HepG2 (cell line): ENCODE data around the gene PDZD7. TPM values are rescaled to one million over a fixed set of nuclear protein-coding genes. Genes with fewer than 3 reads are reported as not detected.

Experiments used
- GABPB1 ChIP-seq: IDR thresholded peaks from 2 replicates; pipeline ENCODE4 v1.6.1; 2016; ENCODE audit warnings: mild to moderate bottlenecking, missing genetic modification reagents, moderate library complexity, missing compliant biosample characterization
- GATAD2A ChIP-seq: IDR thresholded peaks from 2 replicates; pipeline ENCODE4 v1.6.1; 2016
- IKZF1 ChIP-seq: fragments of 450-650 bp; IDR thresholded peaks from 2 replicates; pipeline ENCODE4 v1.7.1; 2016
- MBD4 ChIP-seq: IDR thresholded peaks from 2 replicates; pipeline ENCODE4 v1.6.1; 2012; ENCODE audit warnings: low read length, inconsistent platforms, borderline replicate concordance
- MEF2D ChIP-seq: sonication (generic); formaldehyde crosslinking; IDR thresholded peaks from 2 replicates; pipeline ENCODE4 v1.5.1; 2020; ENCODE audit warnings: mild to moderate bottlenecking, missing genetic modification reagents
- NFKB2 ChIP-seq: sonication (generic); formaldehyde crosslinking; IDR thresholded peaks from 2 replicates; pipeline ENCODE4 v1.4.0; 2020; ENCODE audit warnings: missing genetic modification reagents, borderline replicate concordance
- NONO ChIP-seq, 2 experiments: fragments of 450-650 bp in 1 of 2; sonication (generic) in 1 of 2; formaldehyde crosslinking in 1 of 2; IDR thresholded peaks in 1 of 2; conservative IDR thresholded peaks in 1 of 2; 2 replicates each; pipeline versions ENCODE4 v1.6.1 to v1.8.0; 2017 to 2022; ENCODE audit warnings: mild to moderate bottlenecking in 1 of 2, missing genetic modification reagents in 1 of 2, moderate library complexity in 1 of 2
- RFX1 ChIP-seq: fragments of 450-650 bp; IDR thresholded peaks from 2 replicates; pipeline ENCODE4 v1.6.1; 2017
- ZEB1 ChIP-seq: IDR thresholded peaks from 2 replicates; pipeline ENCODE4 v1.6.1; 2012; ENCODE audit warnings: mild to moderate bottlenecking, low read depth, inconsistent platforms; ENCODE audit not compliant: insufficient replicate concordance
- ZFAT ChIP-seq: sonication (generic); formaldehyde crosslinking; conservative IDR thresholded peaks from 2 replicates; pipeline ENCODE4 v1.8.1; 2023; ENCODE audit warnings: missing genetic modification reagents, inconsistent platforms
- ZFP37 ChIP-seq: sonication (generic); formaldehyde crosslinking; IDR thresholded peaks from 2 replicates; pipeline ENCODE4 v1.4.0; 2020; ENCODE audit warnings: missing genetic modification reagents, borderline replicate concordance
- ZNF501 ChIP-seq: sonication (generic); formaldehyde crosslinking; IDR thresholded peaks from 2 replicates; pipeline ENCODE4 v1.5.1; 2020; ENCODE audit warnings: mild to moderate bottlenecking, moderate library complexity, missing genetic modification reagents
- ZNF598 ChIP-seq: sonication (generic); formaldehyde crosslinking; IDR thresholded peaks from 2 replicates; pipeline ENCODE4 v1.5.1; 2020; ENCODE audit warnings: mild to moderate bottlenecking, missing genetic modification reagents, borderline replicate concordance
- ZNF792 ChIP-seq: IDR thresholded peaks from 2 replicates; pipeline ENCODE4 v1.6.1; 2016
- polyA plus RNA-seq, 8 experiments: library from polyadenylated mRNA; depleted of rRNA in 3 of 8; stranded (reverse) in 7 of 8; unstranded in 1 of 8; fragments of >200 nt; fragmentation: Illumina TruSeq in 4 of 8; extraction: Trizol in 4 of 8; gene quantifications; 2 replicates each; pipeline versions ENCODE4 v1.2.1 to v1.2.3, GENCODE V29; 2011 to 2016; ENCODE audit warnings: low read depth in 4 of 8, missing spikeins in 1 of 8, mixed read lengths in 1 of 8; ENCODE audit not compliant: insufficient read depth in 1 of 8
- total RNA-seq, 5 experiments: library from RNA; depleted of rRNA; stranded (reverse); fragments of >200 nt; fragmentation: Illumina TruSeq; extraction: Trizol; gene quantifications; 2 replicates each; pipeline ENCODE4 v1.2.3, GENCODE V29; 2016; ENCODE audit warnings: low read depth in 1 of 5
- TF ChIP-seq, protein P1 (sequence below): IDR thresholded peaks from 2 replicates; pipeline ENCODE4 v1.4.0; 2020; ENCODE audit warnings: mild to moderate bottlenecking, missing genetic modification reagents
- TF ChIP-seq, protein P2 (sequence below): sonication (generic); formaldehyde crosslinking; IDR thresholded peaks from 2 replicates; pipeline ENCODE4 v1.8.0; 2022; ENCODE audit warnings: mild to moderate bottlenecking, missing genetic modification reagents, borderline replicate concordance
- TF ChIP-seq, protein P3 (sequence below), 2 experiments: sonication (generic) in 1 of 2; formaldehyde crosslinking in 1 of 2; IDR thresholded peaks; 2 replicates each; pipeline versions ENCODE4 v1.4.0 to v1.6.1; 2018 to 2020; ENCODE audit warnings: missing genetic modification reagents in 2 of 2, borderline replicate concordance in 1 of 2, low read depth in 1 of 2, mild to moderate bottlenecking in 1 of 2, missing biosample characterization in 1 of 2

The PDZD7 gene
- total and polyA plus RNA-seq, 2 of the 13 experiments (the other 11 are each of a cell fraction or from before 2014, with no cell fraction given): 0.58 to 0.73 TPM

GRCh38 chr10:101031796-101032636 is 1.1 kb upstream of the PDZD7 start (continued):
- TF ChIP-seq MEF2D (CRISPR knock-in tag) (peak; percentile 34; the same call in 1 of the 2 replicates), ZNF598 (CRISPR knock-in tag) (peak; percentile 44; the same call in 1 of the 2 replicates), ZNF792 (0 out of 2 replicates have a peak, but pooled peaks have one; percentile 15), GATAD2A (CRISPR knock-in tag) (0 out of 2 replicates have a peak, but pooled peaks have one; percentile 1), MBD4 (no peak), RFX1 (peak; percentile 69), ZFAT (CRISPR knock-in tag) (no peak), GABPB1 (peak; percentile 30; the same call in 1 of the 2 replicates), ZNF501 (peak; percentile 85), NONO (IDR thresholded peaks at IDR 0.05) (no peak), NONO (CRISPR knock-in tag; conservative IDR thresholded peaks at IDR 0.05) (0 out of 2 replicates have a peak, but pooled peaks have one; percentile 0), NFKB2 (peak; percentile 42; the same call in 1 of the 2 replicates), IKZF1 (no peak), ZEB1 (peak; percentile 59), ZFP37 (CRISPR knock-in tag) (peak; percentile 33; the same call in 1 of the 2 replicates)
- TF ChIP-seq, protein P1, sequence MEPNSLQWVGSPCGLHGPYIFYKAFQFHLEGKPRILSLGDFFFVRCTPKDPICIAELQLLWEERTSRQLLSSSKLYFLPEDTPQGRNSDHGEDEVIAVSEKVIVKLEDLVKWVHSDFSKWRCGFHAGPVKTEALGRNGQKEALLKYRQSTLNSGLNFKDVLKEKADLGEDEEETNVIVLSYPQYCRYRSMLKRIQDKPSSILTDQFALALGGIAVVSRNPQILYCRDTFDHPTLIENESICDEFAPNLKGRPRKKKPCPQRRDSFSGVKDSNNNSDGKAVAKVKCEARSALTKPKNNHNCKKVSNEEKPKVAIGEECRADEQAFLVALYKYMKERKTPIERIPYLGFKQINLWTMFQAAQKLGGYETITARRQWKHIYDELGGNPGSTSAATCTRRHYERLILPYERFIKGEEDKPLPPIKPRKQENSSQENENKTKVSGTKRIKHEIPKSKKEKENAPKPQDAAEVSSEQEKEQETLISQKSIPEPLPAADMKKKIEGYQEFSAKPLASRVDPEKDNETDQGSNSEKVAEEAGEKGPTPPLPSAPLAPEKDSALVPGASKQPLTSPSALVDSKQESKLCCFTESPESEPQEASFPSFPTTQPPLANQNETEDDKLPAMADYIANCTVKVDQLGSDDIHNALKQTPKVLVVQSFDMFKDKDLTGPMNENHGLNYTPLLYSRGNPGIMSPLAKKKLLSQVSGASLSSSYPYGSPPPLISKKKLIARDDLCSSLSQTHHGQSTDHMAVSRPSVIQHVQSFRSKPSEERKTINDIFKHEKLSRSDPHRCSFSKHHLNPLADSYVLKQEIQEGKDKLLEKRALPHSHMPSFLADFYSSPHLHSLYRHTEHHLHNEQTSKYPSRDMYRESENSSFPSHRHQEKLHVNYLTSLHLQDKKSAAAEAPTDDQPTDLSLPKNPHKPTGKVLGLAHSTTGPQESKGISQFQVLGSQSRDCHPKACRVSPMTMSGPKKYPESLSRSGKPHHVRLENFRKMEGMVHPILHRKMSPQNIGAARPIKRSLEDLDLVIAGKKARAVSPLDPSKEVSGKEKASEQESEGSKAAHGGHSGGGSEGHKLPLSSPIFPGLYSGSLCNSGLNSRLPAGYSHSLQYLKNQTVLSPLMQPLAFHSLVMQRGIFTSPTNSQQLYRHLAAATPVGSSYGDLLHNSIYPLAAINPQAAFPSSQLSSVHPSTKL (CRISPR knock-in tag): 0 out of 2 replicates have a peak, but pooled peaks have one; percentile 30
- TF ChIP-seq, protein P2, sequence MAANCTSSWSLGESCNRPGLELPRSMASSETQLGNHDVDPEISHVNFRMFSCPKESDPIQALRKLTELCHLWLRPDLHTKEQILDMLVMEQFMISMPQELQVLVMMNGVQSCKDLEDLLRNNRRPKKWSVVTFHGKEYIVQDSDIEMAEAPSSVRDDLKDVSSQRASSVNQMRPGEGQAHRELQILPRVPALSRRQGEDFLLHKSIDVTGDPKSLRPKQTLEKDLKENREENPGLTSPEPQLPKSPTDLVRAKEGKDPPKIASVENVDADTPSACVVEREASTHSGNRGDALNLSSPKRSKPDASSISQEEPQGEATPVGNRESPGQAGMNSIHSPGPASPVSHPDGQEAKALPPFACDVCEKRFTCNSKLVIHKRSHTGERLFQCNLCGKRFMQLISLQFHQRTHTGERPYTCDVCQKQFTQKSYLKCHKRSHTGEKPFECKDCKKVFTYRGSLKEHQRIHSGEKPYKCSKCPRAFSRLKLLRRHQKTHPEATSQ: no peak
- TF ChIP-seq, protein P3, sequence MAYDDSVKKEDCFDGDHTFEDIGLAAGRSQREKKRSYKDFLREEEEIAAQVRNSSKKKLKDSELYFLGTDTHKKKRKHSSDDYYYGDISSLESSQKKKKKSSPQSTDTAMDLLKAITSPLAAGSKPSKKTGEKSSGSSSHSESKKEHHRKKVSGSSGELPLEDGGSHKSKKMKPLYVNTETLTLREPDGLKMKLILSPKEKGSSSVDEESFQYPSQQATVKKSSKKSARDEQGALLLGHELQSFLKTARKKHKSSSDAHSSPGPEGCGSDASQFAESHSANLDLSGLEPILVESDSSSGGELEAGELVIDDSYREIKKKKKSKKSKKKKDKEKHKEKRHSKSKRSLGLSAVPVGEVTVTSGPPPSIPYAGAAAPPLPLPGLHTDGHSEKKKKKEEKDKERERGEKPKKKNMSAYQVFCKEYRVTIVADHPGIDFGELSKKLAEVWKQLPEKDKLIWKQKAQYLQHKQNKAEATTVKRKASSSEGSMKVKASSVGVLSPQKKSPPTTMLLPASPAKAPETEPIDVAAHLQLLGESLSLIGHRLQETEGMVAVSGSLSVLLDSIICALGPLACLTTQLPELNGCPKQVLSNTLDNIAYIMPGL (CRISPR knock-in tag; IDR thresholded peaks at IDR 0.05; ENCODE audit: borderline replicate concordance in 1 of 2, low read depth in 1 of 2): peak in 1 of 2 experiments; percentile 2; a peak in 1 of 4 replicates
